Tibial nerve (tissue), 4 donors: Measurements from ENCODE around the gene ELFN1. TPM values are rescaled to one million over a fixed set of nuclear protein-coding genes. Genes with fewer than 3 reads are reported as not detected.

Experiments used
- DNase-seq, 2 donors: peaks; one replicate each; pipeline ENCODE4 v3.0.0-alpha.2; 2019; ENCODE audit warnings: low spot score in 2 of 2
- H3K27ac ChIP-seq, 4 donors: fragments of 200-600 bp; sonication (generic) in 3 of 4; one replicate each; pipeline ENCODE4 v1.5.1; 2017 to 2019; ENCODE audit warnings: mild to moderate bottlenecking in 1 of 4
- H3K27me3 ChIP-seq, 2 donors: fragments of 200-600 bp; sonication (generic) in 1 of 2; one replicate each; pipeline versions ENCODE4 v1.5.1 to v1.6.0; 2017 to 2019
- H3K36me3 ChIP-seq, 3 donors: fragments of 200-600 bp; sonication (generic); one replicate each; pipeline ENCODE4 v1.5.1; 2018 to 2019
- H3K4me1 ChIP-seq, 4 donors: fragments of 200-600 bp; sonication (generic) in 3 of 4; one replicate each; pipeline ENCODE4 v1.5.1; 2017 to 2019
- H3K4me3 ChIP-seq, 4 donors: fragments of 200-600 bp; sonication (generic) in 3 of 4; one replicate each; pipeline ENCODE4 v1.5.1; 2017 to 2019; ENCODE audit warnings: mild to moderate bottlenecking in 1 of 4, moderate library complexity in 1 of 4
- H3K9me3 ChIP-seq, 4 donors: fragments of 200-600 bp; sonication (generic) in 3 of 4; one replicate each; pipeline ENCODE4 v1.5.1; 2017 to 2019
- EP300 ChIP-seq, 2 donors: sonication (generic); formaldehyde crosslinking; IDR thresholded peaks; one replicate each; pipeline ENCODE4 v1.6.1; 2017; ENCODE audit warnings: antibody characterized with exemption in 2 of 2, mild to moderate bottlenecking in 1 of 2
- POLR2A ChIP-seq, 2 donors: fragments of 450-650 bp; IDR thresholded peaks; one replicate each; pipeline ENCODE4 v1.6.1; 2017; ENCODE audit warnings: antibody characterized with exemption in 2 of 2, mild to moderate bottlenecking in 2 of 2, moderate library complexity in 2 of 2
- WGBS, 2 donors: methylation state at CpG; one replicate each; pipeline ENCODE4 v1.1.5; 2018; 5-methylcytosine and 5-hydroxymethylcytosine counted together
- total RNA-seq, 4 donors: library from RNA; depleted of rRNA; stranded (reverse); fragments of >200 nt; gene quantifications; one replicate each; pipeline ENCODE4 v1.1.0, GENCODE V29; 2016
- TF ChIP-seq, protein P1 (sequence below), 5 experiments: fragments of 200-600 bp in 3 of 5; fragments of 450-650 bp in 2 of 5; sonication (generic) in 3 of 5; IDR thresholded peaks; one replicate each; pipeline ENCODE4 v1.5.1; 2016 to 2019; ENCODE audit warnings: antibody characterized with exemption in 5 of 5, mild to moderate bottlenecking in 3 of 5, moderate library complexity in 2 of 5

The ELFN1 gene
- total RNA-seq, 4 donors from 2014 or later = 0.21 to 2.4 (median 1.5) TPM

DNA sequence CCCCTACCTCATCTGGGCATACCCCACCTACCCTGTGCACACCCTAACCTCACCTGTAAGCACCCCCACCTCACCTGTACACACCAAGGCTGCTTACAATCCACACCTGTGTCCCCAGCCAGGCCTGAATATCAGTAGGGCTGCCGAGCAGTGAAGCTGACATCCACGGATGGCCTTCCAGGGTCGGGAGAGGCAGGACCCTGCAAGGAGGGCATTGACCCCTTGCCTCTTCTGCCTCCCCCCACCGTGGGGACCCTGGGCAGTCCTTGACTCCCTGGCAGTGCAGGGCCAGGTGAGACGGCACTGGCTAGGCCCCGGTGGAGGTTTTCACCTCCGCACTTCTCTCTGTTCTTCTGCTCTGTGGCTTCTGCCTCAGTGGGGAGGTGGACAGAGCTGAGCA lies 37.6 kb upstream of the ELFN1 start:
- H3K9me3 ChIP-seq = peaks cover 0 to 63% (median 6%) of the 10 kb centered on the region in 4 donors
- no peak for DNase-seq
- H3K4me1 ChIP-seq = no peaks in the 10 kb centered on the region
- no peaks in the 10 kb centered on the region for H3K36me3 ChIP-seq
- no peaks in the 10 kb centered on the region for H3K27me3 ChIP-seq
- TF ChIP-seq, protein P1, sequence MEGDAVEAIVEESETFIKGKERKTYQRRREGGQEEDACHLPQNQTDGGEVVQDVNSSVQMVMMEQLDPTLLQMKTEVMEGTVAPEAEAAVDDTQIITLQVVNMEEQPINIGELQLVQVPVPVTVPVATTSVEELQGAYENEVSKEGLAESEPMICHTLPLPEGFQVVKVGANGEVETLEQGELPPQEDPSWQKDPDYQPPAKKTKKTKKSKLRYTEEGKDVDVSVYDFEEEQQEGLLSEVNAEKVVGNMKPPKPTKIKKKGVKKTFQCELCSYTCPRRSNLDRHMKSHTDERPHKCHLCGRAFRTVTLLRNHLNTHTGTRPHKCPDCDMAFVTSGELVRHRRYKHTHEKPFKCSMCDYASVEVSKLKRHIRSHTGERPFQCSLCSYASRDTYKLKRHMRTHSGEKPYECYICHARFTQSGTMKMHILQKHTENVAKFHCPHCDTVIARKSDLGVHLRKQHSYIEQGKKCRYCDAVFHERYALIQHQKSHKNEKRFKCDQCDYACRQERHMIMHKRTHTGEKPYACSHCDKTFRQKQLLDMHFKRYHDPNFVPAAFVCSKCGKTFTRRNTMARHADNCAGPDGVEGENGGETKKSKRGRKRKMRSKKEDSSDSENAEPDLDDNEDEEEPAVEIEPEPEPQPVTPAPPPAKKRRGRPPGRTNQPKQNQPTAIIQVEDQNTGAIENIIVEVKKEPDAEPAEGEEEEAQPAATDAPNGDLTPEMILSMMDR (IDR thresholded peaks at IDR 0.05) = no peak
- TF ChIP-seq POLR2A (IDR thresholded peaks at IDR 0.05) (no peak), EP300 (IDR thresholded peaks at IDR 0.05) (no peak)
- no peak overlapping the region for H3K27ac ChIP-seq
- WGBS, 2 donors = 61 to 74% methylated on average over 6 to 7 of the region's 7 CpGs
- no peak overlapping the region for H3K4me3 ChIP-seq

GRCh38 chr7:1632916-1633785 lies 36.9 kb upstream of the ELFN1 start:
- no peak for TF ChIP-seq EP300 (IDR thresholded peaks at IDR 0.05)
- TF ChIP-seq, protein P1 (IDR thresholded peaks at IDR 0.05) = no peak
- no peak for TF ChIP-seq POLR2A (IDR thresholded peaks at IDR 0.05)
- Histone ChIP-seq H3K27ac (no peak overlapping the region), H3K9me3 (peaks cover 0 to 69% (median 6%) of the 10 kb centered on the region in 4 donors), H3K36me3 (no peaks in the 10 kb centered on the region), H3K27me3 (no peaks in the 10 kb centered on the region), H3K4me1 (no peaks in the 10 kb centered on the region), H3K4me3 (no peak overlapping the region)
- DNase-seq = no peak
- WGBS, 2 donors = 49 to 57% methylated on average over 15 of the region's 15 CpGs

GRCh38 chr7:1635401-1635800 lies 34.7 kb upstream of the ELFN1 start:
- TF ChIP-seq EP300 (IDR thresholded peaks at IDR 0.05) (no peak), POLR2A (IDR thresholded peaks at IDR 0.05) (no peak)
- TF ChIP-seq, protein P1 (IDR thresholded peaks at IDR 0.05) = no peak
- Histone ChIP-seq H3K27ac (no peak overlapping the region), H3K4me3 (no peak overlapping the region), H3K4me1 (no peaks in the 10 kb centered on the region), H3K36me3 (no peaks in the 10 kb centered on the region), H3K27me3 (peaks cover 0 to 6% of the 10 kb centered on the region in 2 donors), H3K9me3 (peaks cover 0 to 50% (median 6%) of the 10 kb centered on the region in 4 donors)
- no peak for DNase-seq
- 45 to 67% methylated on average over 1 of the region's 1 CpG for WGBS, 2 donors

- H3K4me1 ChIP-seq = no peaks in the 10 kb centered on the region
Measured at GRCh38 chr7:1637155-1637554, 32.9 kb upstream of the ELFN1 start.

More at GRCh38 chr7:1637155-1637554, 32.9 kb upstream of the ELFN1 start:
- Histone ChIP-seq H3K9me3 (peaks cover 0 to 50% (median 6%) of the 10 kb centered on the region in 4 donors), H3K4me3 (no peak overlapping the region), H3K27me3 (peaks cover 0 to 9% of the 10 kb centered on the region in 2 donors), H3K27ac (no peak overlapping the region), H3K36me3 (no peaks in the 10 kb centered on the region)
- WGBS, 2 donors = 98% methylated on average over 2 of the region's 2 CpGs
- TF ChIP-seq POLR2A (IDR thresholded peaks at IDR 0.05) (no peak), EP300 (IDR thresholded peaks at IDR 0.05) (no peak)
- TF ChIP-seq, protein P1 (IDR thresholded peaks at IDR 0.05) = no peak
- DNase-seq = no peak
